ENCODE results near the gene BIVM. TPM values are rescaled to one million over a fixed set of nuclear protein-coding genes. Genes with fewer than 3 reads are reported as not detected.
A peak's percentile ranks its signal among the peaks of the same experiment; 100 is the strongest.

The BIVM gene
- total and polyA plus RNA-seq, 2 of the 4 experiments (the other 2 are of a cell fraction): 7.2 to 12.2 TPM

DNA sequence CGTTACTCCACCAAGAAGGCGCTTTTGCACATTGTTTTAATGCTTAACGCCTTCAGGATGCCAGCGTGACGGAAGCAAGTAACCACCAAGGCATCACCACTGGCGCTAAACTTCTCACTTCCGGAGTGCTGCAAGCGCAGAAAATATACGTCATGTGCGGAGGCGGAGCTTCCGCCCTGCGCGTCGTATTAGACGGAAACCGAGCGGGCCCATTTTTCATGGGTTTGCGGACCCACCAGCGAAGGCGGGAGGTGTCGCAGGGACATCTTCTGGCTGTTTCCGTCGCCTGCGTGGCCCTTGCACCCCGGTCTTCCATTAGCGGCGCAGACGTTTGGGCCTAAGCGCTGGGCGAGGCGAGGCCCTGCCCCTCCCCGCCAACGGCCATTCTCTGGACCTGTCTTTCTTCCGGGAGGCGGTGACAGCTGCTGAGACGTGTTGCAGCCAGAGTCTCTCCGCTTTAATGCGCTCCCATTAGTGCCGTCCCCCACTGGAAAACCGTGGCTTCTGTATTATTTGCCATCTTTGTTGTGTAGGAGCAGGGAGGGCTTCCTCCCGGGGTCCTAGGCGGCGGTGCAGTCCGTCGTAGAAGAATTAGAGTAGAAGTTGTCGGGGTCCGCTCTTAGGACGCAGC, 46.8 kb downstream of the BIVM start, which contains the start of gene ERCC5:
TSS of gene ERCC5 (plus strand) at position 403 of the 631 bp plus-strand sequence. CDS start 235 bp downstream, outside the sequence.
- Histone ChIP-seq H3K27ac (ENCODE audit: insufficient read depth, low read length) (peak within 1 kb of the TSS; percentile 85), H4K20me1 (ENCODE audit: insufficient read depth, low read length) (peaks cover 8% of the 10 kb centered on the region; the same call in 1 of the 2 replicates), H2BK15ac (ENCODE audit: low read depth, low read length) (no peak within 1 kb of the TSS), H3K4me1 (ENCODE audit: control insufficient read depth, insufficient read depth, low read length) (peaks cover 4% of the 10 kb centered on the region), H2BK5ac (ENCODE audit: low read depth, low read length, poor library complexity, severe bottlenecking) (peak within 1 kb of the TSS; percentile 91), H4K5ac (ENCODE audit: low read depth, low read length) (peak within 1 kb of the TSS; percentile 86), H4K8ac (ENCODE audit: low read depth in 2 of 2, low read length in 2 of 2) (peak within 1 kb of the TSS; percentile 94 to 97), H3K36me3 (ENCODE audit: control insufficient read depth, insufficient read depth, low read length) (no peaks in the 10 kb centered on the region), H3K4me2 (ENCODE audit: low read depth, low read length) (peak within 1 kb of the TSS; percentile 96), H3K23ac (ENCODE audit: low read depth, low read length) (peak within 1 kb of the TSS; percentile 91), H3K27me3 (ENCODE audit: control insufficient read depth, insufficient read depth, low read length) (no peaks in the 10 kb centered on the region), H3K79me1 (ENCODE audit: low read depth in 1 of 2, low read length in 2 of 2) (peaks cover 8 to 31% of the 10 kb centered on the region in 2 experiments; a peak in 3 of 4 replicates), H2AFZ (replicated peaks; ENCODE audit: low read length, poor library complexity) (peak within 1 kb of the TSS; percentile 98), H3K56ac (ENCODE audit: extremely low read depth, insufficient read depth, low read length) (peak within 1 kb of the TSS; percentile 88), H3K4ac (ENCODE audit: low read depth, low read length) (peak within 1 kb of the TSS; percentile 92), H3K4me3 (ENCODE audit: insufficient read depth, low read depth, low read length) (peak within 1 kb of the TSS; percentile 63), H2AK9ac (replicated peaks; ENCODE audit: low read depth, low read length, poor library complexity) (peak within 1 kb of the TSS; percentile 94), H3K14ac (replicated peaks; ENCODE audit: low read depth, low read length) (peak within 1 kb of the TSS; percentile 91), H3K18ac (ENCODE audit: low read depth, low read length) (peak within 1 kb of the TSS; percentile 72), H3K9ac (ENCODE audit: low read depth, low read length) (peak within 1 kb of the TSS; percentile 84), H2BK20ac (ENCODE audit: low read depth, low read length) (no peak within 1 kb of the TSS), H4K91ac (ENCODE audit: insufficient read depth, low read depth, low read length) (peak within 1 kb of the TSS; percentile 89), H3K9me3 (ENCODE audit: control insufficient read depth, insufficient read depth, low read length) (no peaks in the 10 kb centered on the region), H2BK120ac (ENCODE audit: low read depth, low read length) (peak within 1 kb of the TSS; percentile 71), H2AK5ac (ENCODE audit: low read depth, low read length) (peak within 1 kb of the TSS; percentile 31; the same call in 1 of the 2 replicates), H3K9me1 (ENCODE audit: insufficient read depth, low read length) (no peaks in the 10 kb centered on the region)
- intact Hi-C loops (cut with micrococcal nuclease) (loop anchor here (1.0 to 5.0 kb wide), 4 partner anchors 45 to 193 kb away; partner anchors contain the start of gene TEX30), in situ Hi-C loops (cut with MboI; ENCODE audit: low sequenced_read_pairs) (loop anchor here (5.0 kb wide), 1 partner anchor 248 kb away; the partner anchor contains the start of gene TPP2), dilution Hi-C loops (cut with HindIII; ENCODE audit: low sequenced_read_pairs, unreplicated experiment) (no loop called here)
- 2% methylated on average over 16 of the region's 49 CpGs; no CpG with 5 or more reads in 1 of the 2 experiments for WGBS, 2 experiments (ENCODE audit: extremely low coverage in 2 of 2, insufficient read length in 1 of 2)
- ChIA-PET CTCF (interaction anchor here (0.8 to 1.5 kb wide), 4 partner anchors 46 to 272 kb away, joined by 3 to 6 read pairs (median 3); no protein-coding TSS in a partner anchor), POLR2A (ENCODE audit: unreplicated experiment) (interaction anchor here (0.5 to 0.6 kb wide), 3 partner anchors 46 to 1734 kb away, joined by 3 to 4 read pairs (median 3); no protein-coding TSS in a partner anchor)
- TSS peak; percentile 35 for BruUV-seq (replicated peaks)
- TF ChIP-seq FOS (IDR thresholded peaks at IDR 0.05; ENCODE audit: low read depth, low read length) (no peak), NFE2L2 (IDR thresholded peaks at IDR 0.05; ENCODE audit: low read depth, low read length) (no peak), CEBPB (IDR thresholded peaks at IDR 0.05; ENCODE audit: low read depth, low read length) (peak; percentile 52), MAFK (IDR thresholded peaks at IDR 0.05; ENCODE audit: low read depth, low read length) (peak; percentile 1; the same call in 1 of the 2 replicates), MXI1 (IDR thresholded peaks at IDR 0.05; ENCODE audit: borderline replicate concordance, low read depth, low read length) (peak; percentile 63), MAZ (IDR thresholded peaks at IDR 0.05; ENCODE audit: borderline replicate concordance, low read depth, low read length) (peak; percentile 84; the same call in 1 of the 2 replicates), CTCF (conservative IDR thresholded peaks at IDR 0.05; ENCODE audit: low read depth, low read length) (no peak), POLR2A (IDR thresholded peaks at IDR 0.05; ENCODE audit: low read depth, low read length) (peak; percentile 75; the same call in 1 of the 2 replicates)
- TF ChIP-seq, protein P1, sequence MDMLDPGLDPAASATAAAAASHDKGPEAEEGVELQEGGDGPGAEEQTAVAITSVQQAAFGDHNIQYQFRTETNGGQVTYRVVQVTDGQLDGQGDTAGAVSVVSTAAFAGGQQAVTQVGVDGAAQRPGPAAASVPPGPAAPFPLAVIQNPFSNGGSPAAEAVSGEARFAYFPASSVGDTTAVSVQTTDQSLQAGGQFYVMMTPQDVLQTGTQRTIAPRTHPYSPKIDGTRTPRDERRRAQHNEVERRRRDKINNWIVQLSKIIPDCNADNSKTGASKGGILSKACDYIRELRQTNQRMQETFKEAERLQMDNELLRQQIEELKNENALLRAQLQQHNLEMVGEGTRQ (IDR thresholded peaks at IDR 0.05; ENCODE audit: low read depth, low read length): peak; percentile 29; the same call in 1 of the 2 replicates
- ATAC-seq (ENCODE audit: low read depth): peak; percentile 87
- peak; percentile 95 for DNase-seq
